Panc1 (cell line): ENCODE measurements around the gene JUND. TPM values are rescaled to one million over a fixed set of nuclear protein-coding genes. Genes with fewer than 3 reads are reported as not detected.

Source experiments
- ATAC-seq: fragments of 200-7000 bp; cut with Tn5 transposase; 2 replicates; pipeline ENCODE4 v1.9.1; 2020; ENCODE audit warnings: mild to moderate bottlenecking, moderate library complexity
- BruUV-seq: library from RNA; stranded (reverse); fragments of 400-500 nt; replicated peaks from 2 replicates; lab custom pipeline; 2021; lab: Mats Ljungman, UMichigan
- CTCF ChIA-PET: fragments of 300-600 bp; sonication (Branson Sonifier 250); formaldehyde crosslinking; loops from one replicate; lab custom pipeline; 2022; ENCODE audit warnings: antibody characterized with exemption; lab: Charles Lee
- POLR2A ChIA-PET: fragments of 300-600 bp; sonication (Branson Sonifier 250); formaldehyde crosslinking; loops from one replicate; lab custom pipeline; 2022; ENCODE audit warnings: antibody characterized with exemption; lab: Charles Lee
- DNase-seq: peaks from one replicate; pipeline ENCODE4 v3.0.0-alpha.2; 2010; ENCODE audit warnings: low read depth, low spot score
- H3K27ac ChIP-seq: 2 replicates; pipeline ENCODE4 v1.5.1; 2011; ENCODE audit warnings: mild to moderate bottlenecking, low read length, inconsistent platforms
- H3K27me3 ChIP-seq: fragments of 200-500 bp; sonication (Bioruptor generic); 2 replicates; pipeline ENCODE4 v1.6.0; 2014; ENCODE audit warnings: low read length, inconsistent platforms; ENCODE audit not compliant: control insufficient read depth, insufficient read depth
- H3K36me3 ChIP-seq: fragments of 200-500 bp; sonication (Bioruptor generic); 2 replicates; pipeline ENCODE4 v1.5.1; 2014; ENCODE audit warnings: inconsistent platforms, mild to moderate bottlenecking, low read length, moderate library complexity; ENCODE audit not compliant: control insufficient read depth, insufficient read depth
- H3K4me1 ChIP-seq: 2 replicates; pipeline ENCODE4 v1.5.1; 2011; ENCODE audit warnings: inconsistent platforms, mild to moderate bottlenecking, low read length, moderate library complexity; ENCODE audit not compliant: control insufficient read depth, insufficient read depth
- H3K4me3 ChIP-seq, 2 experiments: 2 replicates each; pipeline ENCODE4 v1.5.1; 2011 to 2012; ENCODE audit warnings: low read depth in 2 of 2, low read length in 2 of 2, mild to moderate bottlenecking in 2 of 2, inconsistent platforms in 1 of 2, moderate library complexity in 1 of 2
- H3K9me3 ChIP-seq: fragments of 200-500 bp; sonication (Bioruptor generic); 2 replicates; pipeline ENCODE4 v1.5.1; 2014; ENCODE audit warnings: low read depth, mild to moderate bottlenecking, inconsistent platforms, low read length, moderate library complexity; ENCODE audit not compliant: control insufficient read depth, insufficient read depth
- SIN3A ChIP-seq: IDR thresholded peaks from 2 replicates; pipeline ENCODE4 v1.6.1; 2012; ENCODE audit warnings: low read depth, mild to moderate bottlenecking, low read length, moderate library complexity, borderline replicate concordance; ENCODE audit not compliant: insufficient read depth
- in situ Hi-C: cut with HindIII; loops from 2 replicates; pipeline ENCODE4 v1.10.0; 2016; ENCODE audit warnings: low sequenced_read_pairs, low pct_unique_long_range_greater_than_20kb
- intact Hi-C: fragments of 100-400 bp; cut with micrococcal nuclease; formaldehyde crosslinking; loops from one replicate; pipeline ENCODE4 v1.10.0; 2022; ENCODE audit not compliant: unreplicated experiment
- total RNA-seq: library from RNA; stranded (reverse); gene quantifications from one replicate; pipeline ENCODE4 v1.2.1, GENCODE V29; 2021; ENCODE audit not compliant: unreplicated experiment
- TF ChIP-seq, protein P1 (sequence below), 2 experiments: IDR thresholded peaks; 2 replicates each; pipeline ENCODE4 v1.6.1; 2011 to 2012; ENCODE audit warnings: low read depth in 2 of 2, control low read depth in 1 of 2, low read length in 1 of 2, mild to moderate bottlenecking in 1 of 2, moderate library complexity in 1 of 2; ENCODE audit not compliant: insufficient read depth in 1 of 2
- TF ChIP-seq, protein P2 (sequence below): fragments of 450-650 bp; IDR thresholded peaks from 2 replicates; pipeline ENCODE4 v1.5.1; 2017; ENCODE audit warnings: mild to moderate bottlenecking

Gene JUND
- total RNA-seq, 1 experiment from 2014 or later = 130 TPM

DNA sequence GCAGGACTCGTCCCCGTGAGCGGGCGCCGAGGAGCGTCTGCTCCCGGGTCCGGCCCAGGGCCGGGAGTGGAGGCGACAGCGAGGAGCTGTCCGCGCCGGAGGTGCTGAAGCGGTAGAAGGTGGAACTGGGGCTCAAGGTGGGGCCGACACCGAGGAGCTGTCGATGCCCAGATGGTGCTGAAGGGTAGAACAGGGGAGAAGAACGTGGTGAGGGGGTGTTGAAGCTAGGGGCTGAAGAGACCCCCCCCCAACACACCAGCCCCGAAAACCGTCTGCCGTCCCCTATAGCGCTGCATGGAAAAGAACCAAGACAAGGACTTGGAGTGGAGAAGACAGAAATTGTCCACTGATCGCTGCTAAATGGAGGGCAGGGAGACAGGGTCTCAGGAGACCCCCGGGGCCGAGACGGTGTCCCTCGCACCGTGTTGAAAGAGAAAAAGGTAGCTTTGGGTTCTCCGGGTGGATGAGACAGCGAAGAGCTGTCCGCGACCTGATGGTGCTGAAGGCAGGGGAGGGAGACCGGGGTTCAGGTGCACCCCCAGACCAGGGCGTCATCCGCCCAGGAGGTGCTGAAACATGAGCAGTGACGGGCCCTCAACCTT, 48.1 kb downstream of the JUND start:
- Histone ChIP-seq H3K4me1 (no peaks in the 10 kb centered on the region), H3K9me3 (no peaks in the 10 kb centered on the region), H3K27ac (no peak overlapping the region), H3K4me3 (no peak overlapping the region), H3K27me3 (no peaks in the 10 kb centered on the region), H3K36me3 (no peaks in the 10 kb centered on the region)
- CTCF ChIA-PET = no interaction called here
- ATAC-seq = no peak
- POLR2A ChIA-PET = no interaction called here
- TF ChIP-seq, protein P1, sequence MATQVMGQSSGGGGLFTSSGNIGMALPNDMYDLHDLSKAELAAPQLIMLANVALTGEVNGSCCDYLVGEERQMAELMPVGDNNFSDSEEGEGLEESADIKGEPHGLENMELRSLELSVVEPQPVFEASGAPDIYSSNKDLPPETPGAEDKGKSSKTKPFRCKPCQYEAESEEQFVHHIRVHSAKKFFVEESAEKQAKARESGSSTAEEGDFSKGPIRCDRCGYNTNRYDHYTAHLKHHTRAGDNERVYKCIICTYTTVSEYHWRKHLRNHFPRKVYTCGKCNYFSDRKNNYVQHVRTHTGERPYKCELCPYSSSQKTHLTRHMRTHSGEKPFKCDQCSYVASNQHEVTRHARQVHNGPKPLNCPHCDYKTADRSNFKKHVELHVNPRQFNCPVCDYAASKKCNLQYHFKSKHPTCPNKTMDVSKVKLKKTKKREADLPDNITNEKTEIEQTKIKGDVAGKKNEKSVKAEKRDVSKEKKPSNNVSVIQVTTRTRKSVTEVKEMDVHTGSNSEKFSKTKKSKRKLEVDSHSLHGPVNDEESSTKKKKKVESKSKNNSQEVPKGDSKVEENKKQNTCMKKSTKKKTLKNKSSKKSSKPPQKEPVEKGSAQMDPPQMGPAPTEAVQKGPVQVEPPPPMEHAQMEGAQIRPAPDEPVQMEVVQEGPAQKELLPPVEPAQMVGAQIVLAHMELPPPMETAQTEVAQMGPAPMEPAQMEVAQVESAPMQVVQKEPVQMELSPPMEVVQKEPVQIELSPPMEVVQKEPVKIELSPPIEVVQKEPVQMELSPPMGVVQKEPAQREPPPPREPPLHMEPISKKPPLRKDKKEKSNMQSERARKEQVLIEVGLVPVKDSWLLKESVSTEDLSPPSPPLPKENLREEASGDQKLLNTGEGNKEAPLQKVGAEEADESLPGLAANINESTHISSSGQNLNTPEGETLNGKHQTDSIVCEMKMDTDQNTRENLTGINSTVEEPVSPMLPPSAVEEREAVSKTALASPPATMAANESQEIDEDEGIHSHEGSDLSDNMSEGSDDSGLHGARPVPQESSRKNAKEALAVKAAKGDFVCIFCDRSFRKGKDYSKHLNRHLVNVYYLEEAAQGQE (IDR thresholded peaks at IDR 0.05; ENCODE audit: insufficient read depth in 1 of 2, low read depth in 2 of 2, low read length in 1 of 2) = peak; percentile 92 to 94
- no peak for TF ChIP-seq SIN3A
- TF ChIP-seq, protein P2, sequence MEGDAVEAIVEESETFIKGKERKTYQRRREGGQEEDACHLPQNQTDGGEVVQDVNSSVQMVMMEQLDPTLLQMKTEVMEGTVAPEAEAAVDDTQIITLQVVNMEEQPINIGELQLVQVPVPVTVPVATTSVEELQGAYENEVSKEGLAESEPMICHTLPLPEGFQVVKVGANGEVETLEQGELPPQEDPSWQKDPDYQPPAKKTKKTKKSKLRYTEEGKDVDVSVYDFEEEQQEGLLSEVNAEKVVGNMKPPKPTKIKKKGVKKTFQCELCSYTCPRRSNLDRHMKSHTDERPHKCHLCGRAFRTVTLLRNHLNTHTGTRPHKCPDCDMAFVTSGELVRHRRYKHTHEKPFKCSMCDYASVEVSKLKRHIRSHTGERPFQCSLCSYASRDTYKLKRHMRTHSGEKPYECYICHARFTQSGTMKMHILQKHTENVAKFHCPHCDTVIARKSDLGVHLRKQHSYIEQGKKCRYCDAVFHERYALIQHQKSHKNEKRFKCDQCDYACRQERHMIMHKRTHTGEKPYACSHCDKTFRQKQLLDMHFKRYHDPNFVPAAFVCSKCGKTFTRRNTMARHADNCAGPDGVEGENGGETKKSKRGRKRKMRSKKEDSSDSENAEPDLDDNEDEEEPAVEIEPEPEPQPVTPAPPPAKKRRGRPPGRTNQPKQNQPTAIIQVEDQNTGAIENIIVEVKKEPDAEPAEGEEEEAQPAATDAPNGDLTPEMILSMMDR = no peak
- in situ Hi-C loops (no loop called here), intact Hi-C loops (no loop called here)
- no TSS peak for BruUV-seq
- no peak for DNase-seq

DNA sequence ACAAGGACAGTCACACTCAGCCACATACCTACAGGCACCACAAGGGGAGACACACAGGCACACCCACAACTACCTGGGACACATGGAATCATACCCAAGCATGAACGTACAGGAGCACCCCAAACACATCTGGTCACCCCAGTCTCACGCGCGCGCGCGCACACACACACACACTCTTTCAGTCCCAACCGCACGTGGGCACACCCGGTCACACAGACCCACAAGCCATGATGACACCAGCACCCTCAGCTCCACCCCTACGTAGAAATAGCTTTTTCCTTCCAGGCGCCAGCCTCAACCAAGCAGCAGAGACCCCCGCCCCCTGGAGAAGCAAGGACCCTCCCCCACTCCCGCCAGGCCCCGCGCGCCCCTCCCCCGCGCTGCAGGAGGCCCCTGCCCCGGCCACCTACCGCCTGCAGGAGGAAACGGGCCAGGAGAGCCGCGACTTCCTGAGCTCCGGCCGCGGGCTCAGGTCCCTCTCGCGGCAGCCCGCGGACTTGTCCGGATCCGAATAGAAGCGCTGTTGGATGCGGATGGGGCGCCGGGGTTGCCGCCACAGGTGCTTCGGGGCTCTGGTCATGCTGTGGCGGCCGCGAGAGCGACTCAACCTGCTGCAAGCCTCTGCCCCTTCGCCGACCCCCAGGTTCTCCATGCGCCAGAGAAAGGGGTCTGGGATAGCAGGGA, 48.7 kb downstream of the JUND start:
- intact Hi-C loops (no loop called here), in situ Hi-C loops (no loop called here)
- CTCF ChIA-PET = no interaction called here
- Histone ChIP-seq H3K4me1 (no peaks in the 10 kb centered on the region), H3K9me3 (no peaks in the 10 kb centered on the region), H3K4me3 (no peak overlapping the region), H3K36me3 (no peaks in the 10 kb centered on the region), H3K27me3 (no peaks in the 10 kb centered on the region), H3K27ac (no peak overlapping the region)
- POLR2A ChIA-PET = interaction anchor here (0.6 kb wide), 1 partner anchor 48 kb away, joined by 4 read pairs; no protein-coding TSS in a partner anchor
- ATAC-seq (no peak), DNase-seq (no peak)
- TF ChIP-seq, protein P2 = no peak
- TF ChIP-seq, protein P1 (IDR thresholded peaks at IDR 0.05; ENCODE audit: insufficient read depth in 1 of 2, low read depth in 2 of 2, low read length in 1 of 2) = 0 out of 4 replicates have a peak, but pooled peaks of 1 of the 2 experiments have one; percentile 19
- BruUV-seq = no TSS peak
